Skin of body (tissue), 2 donors: ENCODE results near the gene TAGLN2. TPM values are rescaled to one million over a fixed set of nuclear protein-coding genes. Genes with fewer than 3 reads are reported as not detected.

ENCODE experiments used
- DNase-seq: peaks from one replicate; lab custom pipeline; 2025; lab: John Stamatoyannopoulos, UW
- total RNA-seq: library from RNA; depleted of rRNA; stranded (reverse); fragments of >200 nt; gene quantifications from one replicate; pipeline ENCODE4 v1.2.3, GENCODE V29; 2014

The TAGLN2 gene
- total RNA-seq, 1 donor from 2014 or later: 145 TPM

DNA sequence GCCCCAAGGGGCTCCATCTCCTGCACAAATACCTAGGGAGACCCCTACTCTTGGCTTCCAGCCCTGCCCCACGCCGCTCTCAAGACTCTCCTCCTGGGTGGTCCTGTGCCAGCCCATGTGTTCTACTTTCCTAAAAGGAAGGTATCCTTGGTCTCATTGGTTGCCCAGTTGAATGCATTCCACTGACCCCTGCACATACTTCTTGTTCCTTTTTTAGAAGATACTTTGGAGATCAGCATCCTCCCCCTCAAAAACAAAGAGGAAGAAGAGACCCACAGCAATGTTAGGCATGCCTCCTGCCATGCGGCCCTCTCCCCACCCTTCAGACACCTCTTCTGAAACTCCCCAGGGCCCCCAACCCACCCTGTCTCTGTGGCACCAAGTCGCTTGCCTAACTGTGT lies 24.7 kb upstream of the TAGLN2 start:
- DNase-seq: no peak

DNA sequence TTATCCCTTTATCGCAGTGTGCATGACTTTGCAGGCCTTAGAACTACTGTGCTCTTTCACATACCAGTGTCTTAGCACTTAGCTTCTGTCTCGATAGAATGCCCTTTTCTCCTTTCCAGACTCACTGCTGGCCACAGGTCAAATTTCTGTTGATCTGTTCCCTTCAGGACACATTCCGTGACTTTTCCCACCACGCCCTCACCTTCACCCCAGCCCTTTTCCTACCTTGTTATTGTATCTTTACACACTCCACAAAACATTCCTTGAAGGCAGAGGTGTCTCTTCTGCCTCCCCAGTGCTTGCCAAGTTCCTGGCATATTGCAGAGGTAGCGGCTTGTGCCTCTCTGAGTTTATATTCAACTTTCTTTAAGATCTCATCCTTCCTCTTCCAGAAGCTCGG lies 23.8 kb upstream of the TAGLN2 start:
- DNase-seq: no peak

GRCh38 chr1:159947942-159948341 lies 22.6 kb upstream of the TAGLN2 start:
- no peak for DNase-seq

DNA sequence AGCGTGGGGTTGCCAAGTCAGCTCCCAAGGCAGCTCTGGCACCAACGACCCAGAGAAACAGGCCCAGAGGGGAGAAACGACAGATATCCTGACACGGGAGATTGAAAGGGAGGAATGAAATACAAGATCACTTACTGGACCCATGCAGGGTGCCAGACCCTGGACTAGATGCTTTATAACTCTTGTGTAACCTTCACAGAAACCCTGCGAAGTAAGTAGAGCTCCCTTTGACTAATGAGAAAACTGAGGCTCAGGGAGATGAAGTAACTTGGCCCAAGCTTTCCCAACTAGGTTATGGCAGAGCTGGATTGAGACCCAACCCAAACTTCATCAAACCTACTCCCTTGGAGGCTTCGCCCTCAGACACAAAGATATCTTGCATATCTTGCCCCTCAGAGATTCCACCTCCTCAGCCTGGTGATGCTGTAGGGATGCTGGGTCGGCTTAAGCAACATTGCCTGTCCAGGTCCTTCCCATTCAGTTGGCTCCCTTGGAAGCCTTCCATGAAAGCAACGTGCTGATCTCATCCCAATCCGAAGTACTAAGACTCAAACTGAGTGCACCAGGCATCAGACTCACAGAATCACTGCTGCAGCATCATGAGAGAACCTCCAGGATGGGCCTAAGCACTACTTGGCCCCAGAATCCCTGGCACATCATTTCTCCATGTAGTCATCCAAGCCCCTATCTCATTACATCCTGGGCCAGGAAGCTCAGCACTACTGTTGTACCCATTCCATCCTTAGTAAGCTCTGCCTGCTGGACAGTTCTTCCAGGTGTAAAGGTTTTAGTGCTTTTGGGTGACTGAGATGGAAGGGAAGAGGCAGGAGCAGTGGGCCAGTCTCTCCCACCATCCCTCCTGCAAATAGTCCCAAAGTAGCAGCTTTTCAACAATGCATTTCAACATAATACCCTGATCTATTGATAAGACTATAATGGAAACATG lies 21.2 kb upstream of the TAGLN2 start:
- DNase-seq: no peak

- peak; percentile 77 for DNase-seq
These were observed 20.4 kb upstream of the TAGLN2 start, which contains the start of gene IGSF9 for GRCh38 chr1:159945483-159946241. IGSF9 (minus strand) TSS chr1:159945613; CDS start chr1:159943454, 2,159 bp downstream.

DNA sequence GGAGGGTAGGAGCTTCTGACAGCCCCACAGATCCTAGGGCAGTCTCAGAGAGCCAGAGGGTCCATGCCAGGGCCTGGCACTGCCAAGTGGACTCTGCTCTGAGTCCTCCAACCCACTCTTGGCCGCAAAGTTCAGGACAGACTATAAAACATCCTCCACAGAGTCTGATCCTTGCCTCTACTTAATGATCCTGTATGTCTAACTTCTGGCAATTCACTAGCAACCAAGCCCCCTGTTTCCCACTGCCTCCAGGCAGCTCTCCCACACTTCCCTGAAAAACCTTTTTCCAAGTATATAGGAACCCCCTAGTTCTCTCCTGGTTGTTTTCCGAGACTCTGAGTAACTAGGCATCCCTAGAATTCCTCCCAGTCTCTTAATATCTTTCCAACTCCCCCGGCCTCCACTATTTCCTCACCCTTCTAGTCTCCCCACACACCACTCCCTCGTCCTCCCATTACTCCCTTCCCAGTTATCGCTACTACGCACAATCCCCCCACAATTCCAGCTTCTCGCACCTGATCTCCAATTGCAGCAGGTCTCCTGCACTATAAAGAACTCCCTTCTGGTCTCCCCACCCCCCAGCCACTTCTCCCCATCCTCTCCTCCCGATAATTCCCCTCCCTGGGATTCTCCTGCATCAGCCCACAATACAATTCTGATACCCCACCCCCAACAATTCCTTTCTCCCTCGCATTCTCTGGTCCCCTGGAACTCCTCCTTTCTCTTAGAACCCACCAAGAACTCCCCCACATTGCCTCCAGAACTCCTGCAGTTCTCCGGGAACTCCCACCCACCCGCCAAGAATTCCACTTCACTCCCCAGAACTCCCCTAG lies 19.5 kb upstream of the TAGLN2 start:
- no peak for DNase-seq

GRCh38 chr1:159943908-159944622 lies 18.8 kb upstream of the TAGLN2 start:
- DNase-seq: no peak

DNA sequence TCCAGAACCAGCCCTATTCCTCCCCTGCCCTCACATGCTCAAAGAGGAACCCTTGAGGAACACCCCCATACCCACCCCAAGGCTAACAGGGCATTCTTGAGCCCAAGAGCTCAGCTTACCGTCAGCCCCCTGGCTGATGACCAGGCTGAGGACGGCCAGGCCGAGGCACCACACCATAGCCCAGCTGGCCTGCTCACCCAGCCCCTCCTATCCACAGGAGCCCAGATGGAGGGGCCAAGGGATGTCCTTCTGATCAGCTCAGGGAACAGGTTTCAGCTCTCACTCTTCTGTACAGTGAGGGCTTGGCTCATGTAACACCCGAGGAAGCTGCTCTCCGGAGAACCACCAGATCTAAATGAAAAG lies 18.0 kb upstream of the TAGLN2 start:
- DNase-seq: no peak

DNA sequence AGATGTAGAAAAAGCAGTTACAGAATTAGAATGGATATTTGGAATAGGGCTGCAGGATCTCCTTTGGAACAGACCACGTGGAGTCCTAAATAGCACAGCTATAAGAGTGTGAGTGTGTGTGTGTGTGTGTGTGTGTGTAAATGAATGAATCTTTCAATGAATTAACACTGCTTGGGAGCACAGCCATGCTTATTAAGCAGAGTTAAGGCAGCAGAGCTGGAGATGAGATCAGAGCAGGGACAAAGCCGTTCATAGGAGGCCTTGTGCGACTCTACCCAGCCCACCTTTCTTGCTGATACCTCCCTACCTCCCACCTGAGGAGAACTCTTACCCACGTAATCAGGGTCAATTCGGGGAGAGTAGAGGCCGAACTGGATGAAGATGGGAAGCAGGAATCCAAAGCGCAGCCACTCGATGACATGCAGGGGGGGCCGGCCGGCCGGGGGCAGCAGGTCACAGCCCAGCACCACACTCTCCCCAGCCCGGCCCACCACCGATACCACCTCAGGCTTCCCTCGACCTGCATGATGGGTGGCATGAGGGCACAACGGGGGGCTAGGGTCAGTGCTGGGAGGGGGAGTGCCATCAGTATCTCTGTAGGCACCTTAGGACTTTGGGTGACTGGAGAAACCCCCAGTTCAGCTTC lies 17.4 kb upstream of the TAGLN2 start:
- DNase-seq: no peak

- no peak for DNase-seq
These were observed 16.6 kb upstream of the TAGLN2 start for GRCh38 chr1:159941591-159942560.

- DNase-seq: no peak
These were observed 15.8 kb upstream of the TAGLN2 start for GRCh38 chr1:159941141-159941540.

- DNase-seq: no peak
These were observed 14.8 kb upstream of the TAGLN2 start for GRCh38 chr1:159940006-159940620.

DNA sequence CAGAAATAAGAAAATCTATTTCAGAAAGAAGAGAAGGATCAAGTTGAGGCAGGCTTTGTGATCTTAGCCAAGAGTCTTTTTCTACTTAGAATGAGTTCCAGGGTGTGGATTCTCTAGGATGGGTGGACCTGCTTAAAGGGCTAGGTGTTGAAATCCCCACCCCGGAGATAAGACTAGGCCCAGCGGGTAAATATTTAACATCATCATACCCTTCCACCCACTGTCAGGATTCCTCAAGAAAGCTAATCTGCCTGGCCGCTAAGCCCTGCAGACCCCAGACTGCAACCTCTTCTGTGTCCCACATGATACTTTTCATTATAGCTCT lies 14.3 kb upstream of the TAGLN2 start:
- no peak for DNase-seq

DNA sequence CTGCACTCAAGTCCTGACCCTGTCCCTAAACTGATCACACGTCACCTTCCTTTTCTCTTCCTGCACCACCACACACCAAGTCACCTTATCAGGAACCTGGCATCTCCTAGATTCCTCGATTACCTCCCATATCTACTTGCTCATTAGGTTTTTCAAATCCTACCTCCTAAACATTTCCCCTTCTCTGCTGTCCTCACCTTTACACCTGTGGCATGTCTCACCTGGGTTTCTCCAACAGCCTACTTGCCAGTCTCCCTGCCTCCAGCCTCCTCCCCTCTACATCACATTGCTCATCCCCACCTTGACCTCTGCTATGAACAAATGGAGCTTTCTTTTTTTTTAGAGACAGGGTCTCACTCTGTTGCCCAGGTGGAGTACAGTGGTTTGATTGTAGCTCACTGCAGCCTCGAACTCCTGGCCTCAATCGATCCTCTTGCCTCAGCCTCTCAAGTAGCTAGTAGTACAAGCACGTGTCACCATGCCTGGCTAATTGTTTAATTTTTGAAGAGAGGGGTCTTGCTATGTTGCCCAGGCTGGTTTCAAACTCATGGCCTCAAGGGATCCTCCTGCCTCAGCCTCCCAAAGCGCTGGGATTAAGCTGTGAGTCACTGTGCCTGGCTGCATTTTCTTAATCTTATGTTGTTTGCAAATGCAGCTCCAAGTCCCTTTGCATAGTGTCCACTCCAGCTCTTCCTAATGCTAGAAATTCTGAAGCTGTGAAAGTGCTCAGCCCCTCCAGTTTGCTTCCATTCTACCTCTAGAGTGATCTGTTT lies 13.8 kb upstream of the TAGLN2 start:
- DNase-seq: no peak

- DNase-seq: no peak
These were observed 13.0 kb upstream of the TAGLN2 start for GRCh38 chr1:159938211-159938852.

GRCh38 chr1:159937054-159937750 lies 11.9 kb upstream of the TAGLN2 start:
- no peak for DNase-seq
